Measurements from ENCODE around the gene ANO3.
A peak's percentile ranks its signal among the peaks of the same experiment; 100 is the strongest.
"Not testable (repeated sequence)": the region's sequence is repeated elsewhere in the genome, so short reads cannot be mapped to it uniquely, and the experiment has no call there.

ANO3 gene

DNA sequence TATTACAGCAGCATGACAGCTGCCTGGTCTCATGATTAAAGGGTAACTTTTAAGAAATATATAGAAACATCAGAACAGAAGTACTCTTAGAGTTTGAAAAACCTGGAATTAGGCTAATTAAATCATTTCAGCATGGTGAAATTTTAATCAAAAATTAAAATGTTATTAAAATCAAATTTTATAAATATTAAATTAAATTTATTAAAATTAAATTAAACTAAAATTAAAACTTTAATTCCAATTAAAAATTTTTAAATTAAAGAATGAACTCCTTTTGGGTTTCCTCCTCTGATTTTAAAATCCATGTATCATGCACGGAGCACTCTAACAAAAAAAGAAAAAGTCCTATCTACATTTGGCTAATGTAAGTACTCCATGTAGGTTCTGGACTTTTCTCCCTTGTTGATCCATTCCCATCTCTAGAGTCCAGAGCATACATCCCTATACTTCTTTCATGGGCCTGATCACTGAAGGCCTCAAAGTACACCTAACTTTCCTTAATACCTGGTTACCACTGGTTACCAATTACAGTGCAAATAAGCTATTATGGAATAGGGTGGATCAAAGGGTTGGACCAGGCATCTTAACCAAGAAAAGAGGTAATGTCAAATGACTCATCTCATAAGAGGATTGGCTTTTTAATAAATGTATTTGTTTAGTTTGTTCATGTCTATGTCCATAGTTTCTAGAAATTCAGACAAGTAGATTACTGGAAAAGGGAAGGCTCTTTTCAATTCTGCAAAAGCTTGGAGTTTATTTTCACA lies 288.5 kb downstream of the ANO3 start:
- TF ChIP-seq, protein P1, sequence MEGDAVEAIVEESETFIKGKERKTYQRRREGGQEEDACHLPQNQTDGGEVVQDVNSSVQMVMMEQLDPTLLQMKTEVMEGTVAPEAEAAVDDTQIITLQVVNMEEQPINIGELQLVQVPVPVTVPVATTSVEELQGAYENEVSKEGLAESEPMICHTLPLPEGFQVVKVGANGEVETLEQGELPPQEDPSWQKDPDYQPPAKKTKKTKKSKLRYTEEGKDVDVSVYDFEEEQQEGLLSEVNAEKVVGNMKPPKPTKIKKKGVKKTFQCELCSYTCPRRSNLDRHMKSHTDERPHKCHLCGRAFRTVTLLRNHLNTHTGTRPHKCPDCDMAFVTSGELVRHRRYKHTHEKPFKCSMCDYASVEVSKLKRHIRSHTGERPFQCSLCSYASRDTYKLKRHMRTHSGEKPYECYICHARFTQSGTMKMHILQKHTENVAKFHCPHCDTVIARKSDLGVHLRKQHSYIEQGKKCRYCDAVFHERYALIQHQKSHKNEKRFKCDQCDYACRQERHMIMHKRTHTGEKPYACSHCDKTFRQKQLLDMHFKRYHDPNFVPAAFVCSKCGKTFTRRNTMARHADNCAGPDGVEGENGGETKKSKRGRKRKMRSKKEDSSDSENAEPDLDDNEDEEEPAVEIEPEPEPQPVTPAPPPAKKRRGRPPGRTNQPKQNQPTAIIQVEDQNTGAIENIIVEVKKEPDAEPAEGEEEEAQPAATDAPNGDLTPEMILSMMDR (conservative IDR thresholded peaks at IDR 0.05; ENCODE audit: low read length), result no peak
- no peak for DNase-seq (ENCODE audit: low read depth)
- no peak overlapping the region for H3K4me3 ChIP-seq (ENCODE audit: low read length)

DNA sequence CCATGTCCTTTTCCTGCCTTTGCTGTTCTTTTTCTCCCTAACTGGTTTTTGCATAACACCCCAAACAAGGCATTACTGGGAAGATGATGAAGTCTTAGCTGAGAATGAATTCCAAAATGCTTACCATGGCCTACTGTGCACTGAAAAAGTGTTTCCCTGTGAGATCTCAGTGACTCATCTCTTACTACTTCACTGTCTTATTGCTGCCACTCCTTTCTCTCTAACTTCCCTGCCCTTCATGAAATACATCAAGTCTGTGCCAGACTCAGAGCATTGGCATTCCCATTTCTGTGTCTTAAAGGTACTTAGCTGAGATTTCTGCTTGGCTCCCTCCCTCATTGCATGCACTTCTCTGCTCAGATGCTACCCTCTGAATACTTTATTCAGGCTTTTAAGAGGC lies 289.2 kb downstream of the ANO3 start:
- peak; percentile 86 for DNase-seq (ENCODE audit: low read depth)
- H3K4me3 ChIP-seq (ENCODE audit: low read length), result no peak overlapping the region
- TF ChIP-seq, protein P1 (conservative IDR thresholded peaks at IDR 0.05; ENCODE audit: low read length), result no peak

DNA sequence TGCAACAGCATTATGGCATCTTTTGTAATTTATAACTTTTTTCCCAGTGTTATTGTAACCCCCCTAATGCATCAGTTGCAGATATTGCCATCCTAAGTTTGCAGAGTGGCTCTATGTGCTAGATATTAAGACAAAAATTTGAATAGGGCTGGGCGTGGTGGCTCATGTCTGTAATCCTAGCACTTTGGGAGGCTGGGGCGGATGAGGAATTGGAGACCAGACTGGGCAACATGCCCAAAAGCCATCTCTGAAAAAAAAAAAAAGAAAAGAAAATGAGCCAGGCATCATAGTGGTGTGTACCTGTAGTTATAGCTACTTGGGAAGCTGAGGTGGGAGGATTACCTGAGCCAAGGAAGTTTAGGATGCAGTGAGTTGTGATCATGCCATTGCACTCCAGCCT lies 290.3 kb downstream of the ANO3 start:
- TF ChIP-seq, protein P1 (conservative IDR thresholded peaks at IDR 0.05; ENCODE audit: low read length), result no peak
- H3K4me3 ChIP-seq (ENCODE audit: low read length), result no peak overlapping the region
- no peak for DNase-seq (ENCODE audit: low read depth)

DNA sequence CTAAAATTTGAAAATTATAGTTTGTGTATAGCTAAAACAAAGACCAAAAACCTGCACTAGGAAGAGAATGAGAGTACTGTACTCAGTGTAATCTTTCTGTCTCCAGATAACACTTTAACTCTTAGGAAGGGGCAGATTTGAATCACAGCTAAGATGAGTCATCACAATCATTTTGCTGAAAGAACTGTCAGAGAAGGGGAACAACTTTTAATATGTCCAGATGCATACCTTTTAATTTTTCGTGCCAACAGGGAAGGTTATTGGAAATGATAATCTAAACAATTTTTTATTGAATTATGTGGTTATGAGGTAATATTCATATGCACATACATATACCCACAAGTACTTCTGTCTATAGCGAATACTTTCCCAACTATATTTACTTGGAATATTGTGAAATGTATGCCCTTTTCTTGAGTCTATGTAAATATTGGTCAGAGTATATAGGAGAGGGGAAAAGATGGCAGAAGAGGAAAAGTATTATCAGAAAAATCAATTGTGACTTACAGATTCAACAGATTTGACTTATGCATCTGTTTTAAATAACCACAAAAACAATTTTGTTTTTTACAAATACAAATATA lies 291.2 kb downstream of the ANO3 start:
- H3K4me3 ChIP-seq (ENCODE audit: low read length), result no peak overlapping the region
- TF ChIP-seq, protein P1 (conservative IDR thresholded peaks at IDR 0.05; ENCODE audit: low read length), result no peak
- DNase-seq (ENCODE audit: low read depth), result peak; percentile 1

DNA sequence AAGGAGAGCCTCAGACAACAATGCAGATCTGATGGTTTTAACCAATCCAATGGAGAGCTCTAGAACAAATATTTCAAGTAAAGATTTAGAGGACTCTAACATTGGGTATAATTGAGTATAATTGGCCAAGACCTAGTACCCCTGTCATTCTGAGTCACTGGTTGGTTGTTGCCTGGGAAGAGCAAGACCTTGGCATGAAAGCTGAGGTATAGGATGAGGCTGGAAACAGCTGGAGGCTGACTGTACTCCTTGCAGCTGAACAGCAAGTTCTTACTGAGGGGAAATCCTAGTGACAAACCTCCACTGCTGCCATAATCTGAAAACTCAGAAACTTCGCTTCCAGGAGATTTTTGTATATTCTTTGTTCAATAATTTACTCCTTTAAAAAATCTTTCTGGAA lies 294.4 kb downstream of the ANO3 start:
- peak; percentile 10 for DNase-seq (ENCODE audit: low read depth)
- TF ChIP-seq, protein P1 (conservative IDR thresholded peaks at IDR 0.05; ENCODE audit: low read length), result no peak
- H3K4me3 ChIP-seq (ENCODE audit: low read length), result no peak overlapping the region

DNA sequence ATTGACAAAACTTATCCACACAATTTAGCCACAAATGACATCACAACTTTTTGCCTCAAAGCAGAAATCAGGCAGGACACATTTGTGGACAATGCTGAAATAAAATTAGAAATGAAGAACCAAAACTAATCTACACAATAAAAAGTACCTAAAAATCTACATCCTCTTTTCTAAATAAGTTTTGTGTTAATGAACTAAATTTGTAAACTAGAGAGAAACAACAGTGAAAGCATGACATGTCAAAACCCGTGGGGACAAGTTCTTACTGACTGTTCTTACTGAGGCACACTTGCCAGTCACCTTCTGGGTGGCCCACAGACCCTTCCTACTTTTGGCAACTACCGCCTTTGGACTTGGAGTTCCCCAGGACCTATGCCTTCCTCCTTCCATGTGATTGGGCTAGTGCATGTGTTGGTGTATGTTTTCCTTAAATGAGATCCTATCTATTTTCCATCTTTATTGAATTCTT lies 300.8 kb downstream of the ANO3 start:
- H3K4me3 ChIP-seq (ENCODE audit: low read length), result no peak overlapping the region
- no peak for DNase-seq (ENCODE audit: low read depth)
- TF ChIP-seq, protein P1 (conservative IDR thresholded peaks at IDR 0.05; ENCODE audit: low read length), result no peak

DNA sequence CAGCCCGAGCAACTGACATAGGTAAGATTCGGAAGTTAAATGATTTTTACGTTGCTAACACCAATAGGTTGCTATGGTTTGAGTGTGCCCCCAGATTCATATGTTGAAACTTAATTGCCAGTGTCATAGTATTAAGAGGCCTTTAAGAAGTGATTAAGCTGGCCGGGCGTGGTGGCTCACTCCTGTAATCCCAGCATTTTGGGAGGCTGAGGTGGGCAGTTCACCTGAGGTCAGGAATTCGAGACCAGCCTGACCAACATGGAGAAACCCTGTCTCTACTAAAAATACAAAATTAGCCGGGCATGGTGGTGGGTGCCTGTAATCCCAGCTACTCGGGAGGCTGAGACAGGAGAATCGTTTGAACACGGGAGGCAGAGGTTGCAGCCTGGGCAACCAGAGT lies 311.4 kb downstream of the ANO3 start:
- DNase-seq (ENCODE audit: low read depth), result not testable (repeated sequence)

More for the DNA sequence above, 311.4 kb downstream of the ANO3 start:
- not testable (repeated sequence) for H3K4me3 ChIP-seq (ENCODE audit: low read length)

Measured in AG10803 (cell line).